GM12878 (cell line): ENCODE measurements around the gene NDUFB2. TPM values are rescaled to one million over a fixed set of nuclear protein-coding genes. Genes with fewer than 3 reads are reported as not detected.

Experiments
- BACH1 ChIP-seq: fragments of 450-650 bp; IDR thresholded peaks from 2 replicates; pipeline ENCODE4 v1.6.1; 2017; ENCODE audit warnings: mild to moderate bottlenecking, borderline replicate concordance
- BMI1 ChIP-seq: fragments of 450-650 bp; IDR thresholded peaks from 2 replicates; pipeline ENCODE4 v1.6.1; 2016; ENCODE audit warnings: mild to moderate bottlenecking, moderate library complexity, borderline replicate concordance
- JUNB ChIP-seq: IDR thresholded peaks from 2 replicates; pipeline ENCODE4 v1.6.1; 2016; ENCODE audit warnings: antibody characterized with exemption, mild to moderate bottlenecking
- MTA2 ChIP-seq: fragments of 450-650 bp; IDR thresholded peaks from 2 replicates; pipeline ENCODE4 v1.6.1; 2016; ENCODE audit warnings: low read depth, mild to moderate bottlenecking, moderate library complexity
- NR2C1 ChIP-seq: fragments of 450-650 bp; IDR thresholded peaks from 2 replicates; pipeline ENCODE4 v1.6.1; 2017; ENCODE audit warnings: antibody characterized with exemption, mild to moderate bottlenecking, moderate library complexity
- NR2F1 ChIP-seq: fragments of 450-650 bp; conservative IDR thresholded peaks from 2 replicates; pipeline ENCODE4 v1.6.1; 2017; ENCODE audit warnings: mild to moderate bottlenecking
- NRF1 ChIP-seq: conservative IDR thresholded peaks from 2 replicates; pipeline ENCODE4 v1.6.1; 2011; ENCODE audit warnings: mild to moderate bottlenecking, low read depth, low read length, improper control_type of control experiment
- PAX8 ChIP-seq: fragments of 450-650 bp; IDR thresholded peaks from 2 replicates; pipeline ENCODE4 v1.6.1; 2017; ENCODE audit warnings: mild to moderate bottlenecking, moderate library complexity
- RB1 ChIP-seq: fragments of 450-650 bp; formaldehyde crosslinking; IDR thresholded peaks from 2 replicates; pipeline ENCODE4 v1.6.1; 2017; ENCODE audit warnings: mild to moderate bottlenecking, borderline replicate concordance
- SPI1 ChIP-seq: IDR thresholded peaks from 2 replicates; pipeline ENCODE4 v1.6.1; 2011; ENCODE audit warnings: low read depth, mild to moderate bottlenecking, low read length, moderate library complexity, borderline replicate concordance; ENCODE audit not compliant: insufficient read depth
- SUZ12 ChIP-seq: fragments of 200-600 bp; sonication (generic); IDR thresholded peaks from one replicate; pipeline ENCODE4 v1.6.1; 2018; ENCODE audit warnings: antibody characterized with exemption, mild to moderate bottlenecking; ENCODE audit not compliant: unreplicated experiment
- ZNF274 ChIP-seq: IDR thresholded peaks from one replicate; pipeline ENCODE4 v1.8.0; 2011; ENCODE audit not compliant: insufficient read length, insufficient read depth
- polyA plus RNA-seq, 11 experiments: library from polyadenylated mRNA; depleted of rRNA in 4 of 11; unstranded in 6 of 11; stranded (reverse) in 5 of 11; fragments of >200 nt; fragmentation: Nextera tagmentation in 4 of 11; fragmentation: Illumina TruSeq in 1 of 11; extraction: Ambion mirVana in 4 of 11; extraction: Trizol in 1 of 11; gene quantifications; 1 replicate in 1 of 11; 2 replicates in 10 of 11; pipeline versions ENCODE4 v1.2.1 to v1.2.3, GENCODE V29; 2011 to 2016; ENCODE audit warnings: inconsistent platforms in 2 of 11, missing spikeins in 2 of 11, low read depth in 1 of 11
- total RNA-seq, 4 experiments: library from RNA; depleted of rRNA in 3 of 4; stranded (reverse); fragments of >200 nt in 3 of 4; fragmentation: Illumina TruSeq in 1 of 4; extraction: Trizol in 1 of 4; gene quantifications; 2 replicates each; pipeline versions ENCODE4 v1.2.1 to v1.2.3, GENCODE V29; 2013 to 2021
- TF ChIP-seq, protein P1 (sequence below): fragments of 450-650 bp; formaldehyde crosslinking; IDR thresholded peaks from 2 replicates; pipeline ENCODE4 v1.5.0; 2022; ENCODE audit warnings: mild to moderate bottlenecking, missing genetic modification characterization
- TF ChIP-seq, protein P2 (sequence below): fragments of 450-650 bp; IDR thresholded peaks from 2 replicates; pipeline ENCODE4 v1.6.1; 2017; ENCODE audit warnings: low read depth, mild to moderate bottlenecking, moderate library complexity
- TF ChIP-seq, protein P3 (sequence below): fragments of 450-650 bp; IDR thresholded peaks from 2 replicates; pipeline ENCODE4 v1.6.1; 2018; ENCODE audit warnings: borderline replicate concordance, mild to moderate bottlenecking; ENCODE audit not compliant: partially characterized antibody
- TF ChIP-seq, protein P4 (sequence below): fragments of 450-650 bp; IDR thresholded peaks from 2 replicates; pipeline ENCODE4 v1.6.1; 2014; ENCODE audit warnings: mild to moderate bottlenecking
- TF ChIP-seq, protein P5 (sequence below): fragments of 450-650 bp; IDR thresholded peaks from 2 replicates; pipeline ENCODE4 v1.6.1; 2017; ENCODE audit warnings: mild to moderate bottlenecking, moderate library complexity

NDUFB2 gene
- total and polyA plus RNA-seq, 10 of the 15 experiments (the other 5 are each of a cell fraction or from before 2014, with no cell fraction given), result 109 to 1,236 (median 323) TPM

DNA sequence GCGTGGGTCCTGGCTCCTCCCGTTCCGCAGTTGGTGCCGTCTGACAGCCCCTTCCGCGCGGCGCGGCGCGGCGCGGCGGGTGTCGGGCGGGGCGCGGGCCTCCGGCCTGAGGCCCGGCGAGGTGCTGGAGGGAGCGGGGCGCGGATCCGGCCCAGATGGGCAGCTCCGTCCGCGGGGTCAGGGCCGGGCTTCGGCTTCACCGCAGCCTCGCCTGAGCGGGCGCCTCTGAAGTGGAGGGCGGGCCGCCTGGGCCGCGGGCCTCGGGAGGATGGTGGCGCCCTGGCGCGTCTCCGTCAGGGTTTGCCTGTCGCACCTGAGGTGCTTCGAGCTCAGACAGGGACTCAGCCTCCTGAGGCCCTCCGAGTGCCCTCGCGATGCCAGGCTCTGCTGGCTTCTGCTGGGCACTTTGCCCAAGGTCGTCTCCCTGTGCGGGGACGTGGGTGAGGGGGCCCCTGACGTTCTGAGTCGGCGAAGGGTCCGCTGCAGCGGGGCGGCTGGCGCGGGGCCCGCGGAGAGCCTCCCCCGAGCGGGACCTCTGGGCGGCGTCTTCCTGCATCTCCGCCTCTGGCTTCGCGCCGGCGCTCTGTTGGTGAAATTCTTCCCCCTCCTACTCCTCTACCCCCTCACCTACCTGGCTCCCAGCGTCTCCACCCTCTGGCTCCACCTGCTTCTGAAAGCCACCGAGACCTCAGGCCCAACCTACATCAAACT lies 23.3 kb upstream of the NDUFB2 start (continued):
- TF ChIP-seq, protein P1, sequence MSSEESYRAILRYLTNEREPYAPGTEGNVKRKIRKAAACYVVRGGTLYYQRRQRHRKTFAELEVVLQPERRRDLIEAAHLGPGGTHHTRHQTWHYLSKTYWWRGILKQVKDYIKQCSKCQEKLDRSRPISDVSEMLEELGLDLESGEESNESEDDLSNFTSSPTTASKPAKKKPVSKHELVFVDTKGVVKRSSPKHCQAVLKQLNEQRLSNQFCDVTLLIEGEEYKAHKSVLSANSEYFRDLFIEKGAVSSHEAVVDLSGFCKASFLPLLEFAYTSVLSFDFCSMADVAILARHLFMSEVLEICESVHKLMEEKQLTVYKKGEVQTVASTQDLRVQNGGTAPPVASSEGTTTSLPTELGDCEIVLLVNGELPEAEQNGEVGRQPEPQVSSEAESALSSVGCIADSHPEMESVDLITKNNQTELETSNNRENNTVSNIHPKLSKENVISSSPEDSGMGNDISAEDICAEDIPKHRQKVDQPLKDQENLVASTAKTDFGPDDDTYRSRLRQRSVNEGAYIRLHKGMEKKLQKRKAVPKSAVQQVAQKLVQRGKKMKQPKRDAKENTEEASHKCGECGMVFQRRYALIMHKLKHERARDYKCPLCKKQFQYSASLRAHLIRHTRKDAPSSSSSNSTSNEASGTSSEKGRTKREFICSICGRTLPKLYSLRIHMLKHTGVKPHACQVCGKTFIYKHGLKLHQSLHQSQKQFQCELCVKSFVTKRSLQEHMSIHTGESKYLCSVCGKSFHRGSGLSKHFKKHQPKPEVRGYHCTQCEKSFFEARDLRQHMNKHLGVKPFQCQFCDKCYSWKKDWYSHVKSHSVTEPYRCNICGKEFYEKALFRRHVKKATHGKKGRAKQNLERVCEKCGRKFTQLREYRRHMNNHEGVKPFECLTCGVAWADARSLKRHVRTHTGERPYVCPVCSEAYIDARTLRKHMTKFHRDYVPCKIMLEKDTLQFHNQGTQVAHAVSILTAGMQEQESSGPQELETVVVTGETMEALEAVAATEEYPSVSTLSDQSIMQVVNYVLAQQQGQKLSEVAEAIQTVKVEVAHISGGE (CRISPR knock-in tag), result 0 out of 2 replicates have a peak, but pooled peaks have one; percentile 4
- TF ChIP-seq NR2F1 (peak; percentile 74), NRF1 (no peak), JUNB (no peak), SPI1 (no peak), ZNF274 (no peak), MTA2 (no peak), BACH1 (peak; percentile 35; the same call in 1 of the 2 replicates), NR2C1 (peak; percentile 26; the same call in 1 of the 2 replicates), RB1 (peak; percentile 68; the same call in 1 of the 2 replicates), BMI1 (no peak), PAX8 (no peak), SUZ12 (no peak)
- TF ChIP-seq, protein P2, sequence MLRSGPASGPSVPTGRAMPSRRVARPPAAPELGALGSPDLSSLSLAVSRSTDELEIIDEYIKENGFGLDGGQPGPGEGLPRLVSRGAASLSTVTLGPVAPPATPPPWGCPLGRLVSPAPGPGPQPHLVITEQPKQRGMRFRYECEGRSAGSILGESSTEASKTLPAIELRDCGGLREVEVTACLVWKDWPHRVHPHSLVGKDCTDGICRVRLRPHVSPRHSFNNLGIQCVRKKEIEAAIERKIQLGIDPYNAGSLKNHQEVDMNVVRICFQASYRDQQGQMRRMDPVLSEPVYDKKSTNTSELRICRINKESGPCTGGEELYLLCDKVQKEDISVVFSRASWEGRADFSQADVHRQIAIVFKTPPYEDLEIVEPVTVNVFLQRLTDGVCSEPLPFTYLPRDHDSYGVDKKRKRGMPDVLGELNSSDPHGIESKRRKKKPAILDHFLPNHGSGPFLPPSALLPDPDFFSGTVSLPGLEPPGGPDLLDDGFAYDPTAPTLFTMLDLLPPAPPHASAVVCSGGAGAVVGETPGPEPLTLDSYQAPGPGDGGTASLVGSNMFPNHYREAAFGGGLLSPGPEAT, result no peak
- TF ChIP-seq, protein P3, sequence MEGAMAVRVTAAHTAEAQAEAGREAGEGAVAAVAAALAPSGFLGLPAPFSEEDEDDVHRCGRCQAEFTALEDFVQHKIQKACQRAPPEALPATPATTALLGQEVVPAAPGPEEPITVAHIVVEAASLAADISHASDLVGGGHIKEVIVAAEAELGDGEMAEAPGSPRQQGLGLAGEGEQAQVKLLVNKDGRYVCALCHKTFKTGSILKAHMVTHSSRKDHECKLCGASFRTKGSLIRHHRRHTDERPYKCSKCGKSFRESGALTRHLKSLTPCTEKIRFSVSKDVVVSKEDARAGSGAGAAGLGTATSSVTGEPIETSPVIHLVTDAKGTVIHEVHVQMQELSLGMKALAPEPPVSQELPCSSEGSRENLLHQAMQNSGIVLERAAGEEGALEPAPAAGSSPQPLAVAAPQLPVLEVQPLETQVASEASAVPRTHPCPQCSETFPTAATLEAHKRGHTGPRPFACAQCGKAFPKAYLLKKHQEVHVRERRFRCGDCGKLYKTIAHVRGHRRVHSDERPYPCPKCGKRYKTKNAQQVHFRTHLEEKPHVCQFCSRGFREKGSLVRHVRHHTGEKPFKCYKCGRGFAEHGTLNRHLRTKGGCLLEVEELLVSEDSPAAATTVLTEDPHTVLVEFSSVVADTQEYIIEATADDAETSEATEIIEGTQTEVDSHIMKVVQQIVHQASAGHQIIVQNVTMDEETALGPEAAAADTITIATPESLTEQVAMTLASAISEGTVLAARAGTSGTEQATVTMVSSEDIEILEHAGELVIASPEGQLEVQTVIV, result no peak
- TF ChIP-seq, protein P4, sequence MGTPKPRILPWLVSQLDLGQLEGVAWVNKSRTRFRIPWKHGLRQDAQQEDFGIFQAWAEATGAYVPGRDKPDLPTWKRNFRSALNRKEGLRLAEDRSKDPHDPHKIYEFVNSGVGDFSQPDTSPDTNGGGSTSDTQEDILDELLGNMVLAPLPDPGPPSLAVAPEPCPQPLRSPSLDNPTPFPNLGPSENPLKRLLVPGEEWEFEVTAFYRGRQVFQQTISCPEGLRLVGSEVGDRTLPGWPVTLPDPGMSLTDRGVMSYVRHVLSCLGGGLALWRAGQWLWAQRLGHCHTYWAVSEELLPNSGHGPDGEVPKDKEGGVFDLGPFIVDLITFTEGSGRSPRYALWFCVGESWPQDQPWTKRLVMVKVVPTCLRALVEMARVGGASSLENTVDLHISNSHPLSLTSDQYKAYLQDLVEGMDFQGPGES, result no peak
- TF ChIP-seq, protein P5, sequence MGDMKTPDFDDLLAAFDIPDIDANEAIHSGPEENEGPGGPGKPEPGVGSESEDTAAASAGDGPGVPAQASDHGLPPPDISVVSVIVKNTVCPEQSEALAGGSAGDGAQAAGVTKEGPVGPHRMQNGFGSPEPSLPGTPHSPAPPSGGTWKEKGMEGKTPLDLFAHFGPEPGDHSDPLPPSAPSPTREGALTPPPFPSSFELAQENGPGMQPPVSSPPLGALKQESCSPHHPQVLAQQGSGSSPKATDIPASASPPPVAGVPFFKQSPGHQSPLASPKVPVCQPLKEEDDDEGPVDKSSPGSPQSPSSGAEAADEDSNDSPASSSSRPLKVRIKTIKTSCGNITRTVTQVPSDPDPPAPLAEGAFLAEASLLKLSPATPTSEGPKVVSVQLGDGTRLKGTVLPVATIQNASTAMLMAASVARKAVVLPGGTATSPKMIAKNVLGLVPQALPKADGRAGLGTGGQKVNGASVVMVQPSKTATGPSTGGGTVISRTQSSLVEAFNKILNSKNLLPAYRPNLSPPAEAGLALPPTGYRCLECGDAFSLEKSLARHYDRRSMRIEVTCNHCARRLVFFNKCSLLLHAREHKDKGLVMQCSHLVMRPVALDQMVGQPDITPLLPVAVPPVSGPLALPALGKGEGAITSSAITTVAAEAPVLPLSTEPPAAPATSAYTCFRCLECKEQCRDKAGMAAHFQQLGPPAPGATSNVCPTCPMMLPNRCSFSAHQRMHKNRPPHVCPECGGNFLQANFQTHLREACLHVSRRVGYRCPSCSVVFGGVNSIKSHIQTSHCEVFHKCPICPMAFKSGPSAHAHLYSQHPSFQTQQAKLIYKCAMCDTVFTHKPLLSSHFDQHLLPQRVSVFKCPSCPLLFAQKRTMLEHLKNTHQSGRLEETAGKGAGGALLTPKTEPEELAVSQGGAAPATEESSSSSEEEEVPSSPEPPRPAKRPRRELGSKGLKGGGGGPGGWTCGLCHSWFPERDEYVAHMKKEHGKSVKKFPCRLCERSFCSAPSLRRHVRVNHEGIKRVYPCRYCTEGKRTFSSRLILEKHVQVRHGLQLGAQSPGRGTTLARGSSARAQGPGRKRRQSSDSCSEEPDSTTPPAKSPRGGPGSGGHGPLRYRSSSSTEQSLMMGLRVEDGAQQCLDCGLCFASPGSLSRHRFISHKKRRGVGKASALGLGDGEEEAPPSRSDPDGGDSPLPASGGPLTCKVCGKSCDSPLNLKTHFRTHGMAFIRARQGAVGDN, result peak; percentile 36; the same call in 1 of the 2 replicates
